SK-N-SH treated with all-trans-retinoic acid at 6 μM for 48 hours (cell line): Measurements from ENCODE around the gene DCAF8L2.

Source experiments
- ATAC-seq: fragments of 200-7000 bp; cut with Tn5 transposase; 3 replicates; pipeline ENCODE4 v1.9.1; 2020; ENCODE audit warnings: mild to moderate bottlenecking, moderate library complexity
- ARNTL ChIP-seq: fragments of 450-650 bp; formaldehyde crosslinking; IDR thresholded peaks from 2 replicates; pipeline ENCODE4 v1.5.0; 2020; ENCODE audit warnings: low read depth, mild to moderate bottlenecking, moderate library complexity, borderline replicate concordance
- BACH2 ChIP-seq: fragments of 250-450 bp; sonication (Bioruptor Pico); IDR thresholded peaks from 2 replicates; pipeline ENCODE4 v1.9.0; 2021; ENCODE audit warnings: mild to moderate bottlenecking, borderline replicate concordance
- CSRNP3 ChIP-seq: fragments of 250-450 bp; sonication (Bioruptor Pico); IDR thresholded peaks from 2 replicates; pipeline ENCODE4 v1.5.1; 2021; ENCODE audit warnings: mild to moderate bottlenecking, moderate library complexity
- ESRRG ChIP-seq: fragments of 250-450 bp; sonication (Bioruptor Pico); IDR thresholded peaks from 2 replicates; pipeline ENCODE4 v1.6.1; 2021; ENCODE audit warnings: mild to moderate bottlenecking
- GLIS3 ChIP-seq: fragments of 250-450 bp; sonication (Bioruptor Pico); IDR thresholded peaks from 2 replicates; pipeline ENCODE4 v1.5.0; 2020; ENCODE audit warnings: mild to moderate bottlenecking, moderate library complexity
- ISL1 ChIP-seq: fragments of 250-450 bp; sonication (Bioruptor Pico); IDR thresholded peaks from 2 replicates; pipeline ENCODE4 v2.1.2; 2022; ENCODE audit warnings: mild to moderate bottlenecking, moderate library complexity
- OSR1 ChIP-seq: fragments of 250-450 bp; sonication (Bioruptor Pico); IDR thresholded peaks from 2 replicates; pipeline ENCODE4 v1.8.0; 2022; ENCODE audit warnings: moderate library complexity, mild to moderate bottlenecking, inconsistent platforms
- PATZ1 ChIP-seq: fragments of 250-450 bp; sonication (Bioruptor Pico); IDR thresholded peaks from 2 replicates; pipeline ENCODE4 v1.8.0; 2020; ENCODE audit warnings: mild to moderate bottlenecking, moderate library complexity, borderline replicate concordance
- POU6F1 ChIP-seq: fragments of 250-450 bp; sonication (Bioruptor Pico); IDR thresholded peaks from 2 replicates; pipeline ENCODE4 v1.8.0; 2021; ENCODE audit warnings: low read depth, mild to moderate bottlenecking, moderate library complexity, borderline replicate concordance
- PPARA ChIP-seq: fragments of 250-450 bp; sonication (Bioruptor Pico); IDR thresholded peaks from 2 replicates; pipeline ENCODE4 v1.5.0; 2020; ENCODE audit warnings: mild to moderate bottlenecking, borderline replicate concordance
- RARB ChIP-seq: fragments of 250-450 bp; sonication (Bioruptor Pico); IDR thresholded peaks from 2 replicates; pipeline ENCODE4 v1.8.0; 2021; ENCODE audit warnings: mild to moderate bottlenecking, moderate library complexity
- SNAI2 ChIP-seq: fragments of 250-450 bp; sonication (Bioruptor Pico); IDR thresholded peaks from 2 replicates; pipeline ENCODE4 v1.5.0; 2020; ENCODE audit warnings: mild to moderate bottlenecking, moderate library complexity
- TCF4 ChIP-seq: fragments of 250-450 bp; sonication (Bioruptor Pico); IDR thresholded peaks from 2 replicates; pipeline ENCODE4 v1.8.0; 2021; ENCODE audit warnings: mild to moderate bottlenecking, moderate library complexity, borderline replicate concordance
- ZC3H10 ChIP-seq: fragments of 250-450 bp; sonication (Bioruptor Pico); IDR thresholded peaks from 2 replicates; pipeline ENCODE4 v1.5.1; 2021; ENCODE audit warnings: mild to moderate bottlenecking, moderate library complexity
- ZFP3 ChIP-seq: fragments of 250-450 bp; sonication (Bioruptor Pico); IDR thresholded peaks from 2 replicates; pipeline ENCODE4 v1.5.0; 2020; ENCODE audit warnings: mild to moderate bottlenecking, moderate library complexity
- ZFP30 ChIP-seq: fragments of 450-650 bp; formaldehyde crosslinking; IDR thresholded peaks from 2 replicates; pipeline ENCODE4 v1.5.0; 2022; ENCODE audit warnings: mild to moderate bottlenecking, moderate library complexity
- ZNF565 ChIP-seq: fragments of 450-650 bp; formaldehyde crosslinking; conservative IDR thresholded peaks from 2 replicates; pipeline ENCODE4 v1.5.0; 2020; ENCODE audit warnings: low read depth, mild to moderate bottlenecking, moderate library complexity
- ZNF70 ChIP-seq: fragments of 450-650 bp; formaldehyde crosslinking; IDR thresholded peaks from 2 replicates; pipeline ENCODE4 v1.5.0; 2020; ENCODE audit warnings: mild to moderate bottlenecking, moderate library complexity
- ZNF8 ChIP-seq: fragments of 450-650 bp; formaldehyde crosslinking; IDR thresholded peaks from 2 replicates; pipeline ENCODE4 v1.5.0; 2020; ENCODE audit warnings: mild to moderate bottlenecking, moderate library complexity
- TF ChIP-seq, protein P1 (sequence below): fragments of 250-450 bp; sonication (Bioruptor Pico); IDR thresholded peaks from 2 replicates; pipeline ENCODE4 v1.5.0; 2020; ENCODE audit warnings: mild to moderate bottlenecking, moderate library complexity
- TF ChIP-seq, protein P2 (sequence below): fragments of 250-450 bp; sonication (Bioruptor Pico); IDR thresholded peaks from 2 replicates; pipeline ENCODE4 v1.5.1; 2020; ENCODE audit warnings: low read depth, mild to moderate bottlenecking, moderate library complexity

The DCAF8L2 gene

GRCh38 chrX:27675493-27675892 is 85.3 kb downstream of the DCAF8L2 start (continued):
- no peak for TF ChIP-seq ESRRG (CRISPR knock-in tag)

DNA sequence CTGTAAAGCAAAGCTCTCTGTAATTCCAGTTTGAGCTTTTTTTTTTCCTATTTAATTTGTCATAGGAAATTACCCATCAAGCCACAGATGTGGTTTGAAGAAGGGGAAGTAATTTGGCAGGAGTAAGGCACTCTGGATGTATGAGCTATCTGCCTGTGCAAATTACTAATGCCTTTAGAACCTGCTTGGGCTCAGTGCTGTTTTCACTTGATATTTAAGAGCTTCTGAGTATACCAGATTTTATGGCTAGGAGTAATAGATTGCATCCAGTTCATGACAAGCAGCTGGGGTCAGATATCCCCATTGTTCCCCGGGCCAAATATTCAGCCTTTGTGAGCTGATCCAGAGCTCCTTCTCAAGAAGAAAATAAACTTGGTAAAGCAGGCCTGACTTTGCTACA is 89.1 kb downstream of the DCAF8L2 start:
- no peak for ATAC-seq
- TF ChIP-seq OSR1 (CRISPR knock-in tag), result no peak
- TF ChIP-seq ZC3H10 (CRISPR knock-in tag), result no peak
- no peak for TF ChIP-seq ZFP3 (CRISPR knock-in tag)
- no peak for TF ChIP-seq SNAI2
- TF ChIP-seq ZNF70 (CRISPR knock-in tag), result no peak
- TF ChIP-seq PPARA, result no peak
- TF ChIP-seq, protein P1, sequence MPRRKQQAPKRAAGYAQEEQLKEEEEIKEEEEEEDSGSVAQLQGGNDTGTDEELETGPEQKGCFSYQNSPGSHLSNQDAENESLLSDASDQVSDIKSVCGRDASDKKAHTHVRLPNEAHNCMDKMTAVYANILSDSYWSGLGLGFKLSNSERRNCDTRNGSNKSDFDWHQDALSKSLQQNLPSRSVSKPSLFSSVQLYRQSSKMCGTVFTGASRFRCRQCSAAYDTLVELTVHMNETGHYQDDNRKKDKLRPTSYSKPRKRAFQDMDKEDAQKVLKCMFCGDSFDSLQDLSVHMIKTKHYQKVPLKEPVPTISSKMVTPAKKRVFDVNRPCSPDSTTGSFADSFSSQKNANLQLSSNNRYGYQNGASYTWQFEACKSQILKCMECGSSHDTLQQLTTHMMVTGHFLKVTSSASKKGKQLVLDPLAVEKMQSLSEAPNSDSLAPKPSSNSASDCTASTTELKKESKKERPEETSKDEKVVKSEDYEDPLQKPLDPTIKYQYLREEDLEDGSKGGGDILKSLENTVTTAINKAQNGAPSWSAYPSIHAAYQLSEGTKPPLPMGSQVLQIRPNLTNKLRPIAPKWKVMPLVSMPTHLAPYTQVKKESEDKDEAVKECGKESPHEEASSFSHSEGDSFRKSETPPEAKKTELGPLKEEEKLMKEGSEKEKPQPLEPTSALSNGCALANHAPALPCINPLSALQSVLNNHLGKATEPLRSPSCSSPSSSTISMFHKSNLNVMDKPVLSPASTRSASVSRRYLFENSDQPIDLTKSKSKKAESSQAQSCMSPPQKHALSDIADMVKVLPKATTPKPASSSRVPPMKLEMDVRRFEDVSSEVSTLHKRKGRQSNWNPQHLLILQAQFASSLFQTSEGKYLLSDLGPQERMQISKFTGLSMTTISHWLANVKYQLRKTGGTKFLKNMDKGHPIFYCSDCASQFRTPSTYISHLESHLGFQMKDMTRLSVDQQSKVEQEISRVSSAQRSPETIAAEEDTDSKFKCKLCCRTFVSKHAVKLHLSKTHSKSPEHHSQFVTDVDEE (CRISPR knock-in tag), result no peak

GRCh38 chrX:27680726-27681125 is 90.6 kb downstream of the DCAF8L2 start:
- ATAC-seq, result no peak
- no peak for TF ChIP-seq ZC3H10 (CRISPR knock-in tag)
- TF ChIP-seq, protein P2, sequence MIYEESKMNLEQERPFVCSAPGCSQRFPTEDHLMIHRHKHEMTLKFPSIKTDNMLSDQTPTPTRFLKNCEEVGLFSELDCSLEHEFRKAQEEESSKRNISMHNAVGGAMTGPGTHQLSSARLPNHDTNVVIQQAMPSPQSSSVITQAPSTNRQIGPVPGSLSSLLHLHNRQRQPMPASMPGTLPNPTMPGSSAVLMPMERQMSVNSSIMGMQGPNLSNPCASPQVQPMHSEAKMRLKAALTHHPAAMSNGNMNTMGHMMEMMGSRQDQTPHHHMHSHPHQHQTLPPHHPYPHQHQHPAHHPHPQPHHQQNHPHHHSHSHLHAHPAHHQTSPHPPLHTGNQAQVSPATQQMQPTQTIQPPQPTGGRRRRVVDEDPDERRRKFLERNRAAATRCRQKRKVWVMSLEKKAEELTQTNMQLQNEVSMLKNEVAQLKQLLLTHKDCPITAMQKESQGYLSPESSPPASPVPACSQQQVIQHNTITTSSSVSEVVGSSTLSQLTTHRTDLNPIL (CRISPR knock-in tag), result no peak
- no peak for TF ChIP-seq ZNF8 (CRISPR knock-in tag)
- TF ChIP-seq ISL1 (CRISPR knock-in tag), result no peak

GRCh38 chrX:27683566-27684208 is 93.5 kb downstream of the DCAF8L2 start:
- peak; percentile 73 for ATAC-seq

DNA sequence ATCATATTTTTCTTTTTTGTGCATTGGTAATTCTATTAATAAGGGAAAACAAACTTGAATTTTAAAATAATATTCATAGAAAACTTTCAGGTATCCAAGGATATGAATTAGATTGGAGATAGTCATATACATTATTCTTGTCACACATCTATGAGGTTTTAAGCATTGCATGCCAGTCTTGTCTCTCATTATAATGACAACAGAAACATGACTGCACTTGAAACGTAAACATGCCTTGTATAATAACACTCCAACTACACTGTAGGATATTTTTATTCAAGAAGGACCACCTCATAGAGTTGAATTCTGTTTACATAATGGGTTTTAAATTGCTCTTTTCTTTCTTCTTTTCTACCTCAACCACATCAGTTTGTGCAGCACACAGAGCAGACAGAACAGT is 104.5 kb downstream of the DCAF8L2 start:
- TF ChIP-seq BACH2 (CRISPR knock-in tag) (no peak), ESRRG (CRISPR knock-in tag) (no peak), CSRNP3 (no peak), ISL1 (CRISPR knock-in tag) (no peak), OSR1 (CRISPR knock-in tag) (no peak), ZNF565 (CRISPR knock-in tag) (no peak), ARNTL (no peak), PPARA (no peak), POU6F1 (CRISPR knock-in tag) (no peak), PATZ1 (no peak), ZC3H10 (CRISPR knock-in tag) (no peak), TCF4 (CRISPR knock-in tag) (no peak), SNAI2 (no peak), RARB (no peak), ZFP30 (CRISPR knock-in tag) (no peak), GLIS3 (no peak)
- TF ChIP-seq, protein P2 (CRISPR knock-in tag), result no peak
- TF ChIP-seq, protein P1 (CRISPR knock-in tag), result no peak

More for the DNA sequence above, 104.5 kb downstream of the DCAF8L2 start:
- no peak for ATAC-seq
